Kidney (tissue), 14 donors: ENCODE measurements around the gene APRT. TPM values are rescaled to one million over a fixed set of nuclear protein-coding genes. Genes with fewer than 3 reads are reported as not detected.

Experiments
- DNase-seq, 5 donors: peaks; one replicate each; pipeline ENCODE4 v3.0.0-alpha.2; 2013 to 2020
- FAIRE-seq: peaks from 2 replicates; lab custom pipeline; 2012; peaks lifted over from hg19 to GRCh38; lab: Jason Lieb, UNC
- H3K27ac ChIP-seq, 2 donors: one replicate each; pipeline ENCODE4 v1.7.0; 2013; ENCODE audit warnings: low read depth in 2 of 2, low read length in 2 of 2, inconsistent platforms in 1 of 2
- H3K27me3 ChIP-seq: one replicate; pipeline ENCODE4 v1.7.1; 2013; ENCODE audit warnings: low read length, inconsistent platforms; ENCODE audit not compliant: control insufficient read depth, insufficient read depth
- H3K36me3 ChIP-seq, 3 donors: one replicate each; pipeline versions ENCODE4 v1.7.0 to v1.7.1; 2013; ENCODE audit warnings: low read length in 3 of 3, control low read depth in 1 of 3, inconsistent platforms in 1 of 3; ENCODE audit not compliant: insufficient read depth in 3 of 3, control insufficient read depth in 2 of 3
- H3K4me1 ChIP-seq, 3 donors: one replicate each; pipeline versions ENCODE4 v1.7.0 to v1.7.1; 2013; ENCODE audit warnings: low read length in 3 of 3, inconsistent platforms in 1 of 3, low read depth in 1 of 3; ENCODE audit not compliant: control insufficient read depth in 2 of 3, insufficient read depth in 2 of 3
- H3K4me3 ChIP-seq, 3 donors: one replicate each; pipeline versions ENCODE4 v1.7.0 to v1.8.1; 2013; ENCODE audit warnings: low read length in 3 of 3, control low read depth in 1 of 3, inconsistent platforms in 1 of 3
- H3K9ac ChIP-seq, 3 donors: one replicate each; pipeline versions ENCODE4 v1.7.0 to v1.7.1; 2013; ENCODE audit warnings: low read length in 3 of 3, control low read depth in 1 of 3, inconsistent platforms in 1 of 3
- H3K9me3 ChIP-seq, 3 donors: one replicate each; pipeline versions ENCODE4 v1.7.0 to v1.7.1; 2013; ENCODE audit warnings: low read length in 3 of 3, control low read depth in 1 of 3, inconsistent platforms in 1 of 3; ENCODE audit not compliant: control insufficient read depth in 2 of 3, insufficient read depth in 1 of 3
- intact Hi-C: fragments of 100-400 bp; cut with DNase I; formaldehyde crosslinking; loops from one replicate; pipeline ENCODE4 v1.11.1; 2022
- polyA plus RNA-seq: library from polyadenylated mRNA; stranded (reverse); fragments of 350-450 nt; fragmentation: Illumina TruSeq; extraction: RNeasy Lipid Tissue Mini Kit (QIAGEN cat#74804); gene quantifications from one replicate; pipeline ENCODE4 v1.2.3, GENCODE V29; 2014; ENCODE audit warnings: low read depth, low replicate concordance; ENCODE audit not compliant: insufficient read depth
- total RNA-seq: library from RNA; stranded (reverse); fragmentation: NEBNext Ultra II Directional; extraction: Animal tissue kit (Norgen Biotek cat#: 25700); gene quantifications from one replicate; pipeline ENCODE4 v1.2.1, GENCODE V29; 2021
- TF ChIP-seq, protein P1 (sequence below): IDR thresholded peaks from 3 replicates; pipeline ENCODE4 v1.5.1; 2012; ENCODE audit warnings: mild to moderate bottlenecking, moderate library complexity, borderline replicate concordance; ENCODE audit not compliant: insufficient read depth; ENCODE audit errors: extremely low read depth
- donor health status: control.
- donor health status: control.
- donor health status: control.
- donor health status: control.
- donor health status: control.
- donor health status: DM: yes; HTN: yes; CAD: no.
- donor health status: Normal renal cell carcinoma (clear cell type).

Gene APRT
- total and polyA plus RNA-seq, 2 donors from 2014 or later = 105 to 204 TPM

DNA sequence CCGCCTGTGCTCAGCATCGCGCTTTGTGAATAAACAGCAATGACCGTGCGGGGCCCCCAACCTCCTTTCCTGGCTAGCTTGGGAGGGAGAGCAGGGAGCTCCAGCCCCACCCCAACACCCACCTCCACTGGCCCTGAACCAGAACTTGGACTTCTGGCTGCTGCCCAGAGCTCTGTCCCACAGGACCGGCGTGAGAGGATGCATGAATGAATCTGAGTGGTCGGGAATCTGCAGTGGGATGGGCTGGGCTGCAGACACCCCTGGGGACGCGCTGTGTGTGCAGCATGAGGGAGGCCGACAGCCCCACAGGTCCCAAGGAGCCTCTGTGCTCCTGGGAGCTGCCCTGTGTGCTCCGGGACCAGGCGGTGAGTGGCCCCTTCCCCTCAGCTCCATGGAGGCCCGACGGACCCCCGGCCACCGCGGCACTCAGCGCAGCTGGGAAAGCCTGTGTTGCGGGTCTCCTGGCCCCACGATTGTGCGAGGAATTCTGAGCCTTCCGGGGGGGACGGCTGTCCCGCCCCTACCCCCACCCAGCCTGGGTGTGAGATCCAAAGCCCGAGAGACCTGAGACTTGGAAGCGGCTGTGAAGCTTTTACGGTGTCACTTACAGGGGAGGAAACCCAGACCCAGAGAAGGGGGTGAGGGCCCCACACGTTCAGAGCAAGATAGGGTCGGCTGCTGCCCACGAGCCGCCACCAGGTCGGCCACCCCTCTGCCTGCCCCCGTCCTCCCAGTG is 32.2 kb downstream of the APRT start:
- H3K9me3 ChIP-seq = no peaks in the 10 kb centered on the region
- no peaks in the 10 kb centered on the region for H3K27me3 ChIP-seq
- H3K36me3 ChIP-seq = no peaks in the 10 kb centered on the region
- DNase-seq (peak in 1 of 5 donors; percentile 50), FAIRE-seq (no peak)
- H3K4me3 ChIP-seq = no peak overlapping the region
- no peak overlapping the region for H3K9ac ChIP-seq
- peaks cover 0 to 29% (median 15%) of the 10 kb centered on the region in 3 donors for H3K4me1 ChIP-seq
- TF ChIP-seq, protein P1, sequence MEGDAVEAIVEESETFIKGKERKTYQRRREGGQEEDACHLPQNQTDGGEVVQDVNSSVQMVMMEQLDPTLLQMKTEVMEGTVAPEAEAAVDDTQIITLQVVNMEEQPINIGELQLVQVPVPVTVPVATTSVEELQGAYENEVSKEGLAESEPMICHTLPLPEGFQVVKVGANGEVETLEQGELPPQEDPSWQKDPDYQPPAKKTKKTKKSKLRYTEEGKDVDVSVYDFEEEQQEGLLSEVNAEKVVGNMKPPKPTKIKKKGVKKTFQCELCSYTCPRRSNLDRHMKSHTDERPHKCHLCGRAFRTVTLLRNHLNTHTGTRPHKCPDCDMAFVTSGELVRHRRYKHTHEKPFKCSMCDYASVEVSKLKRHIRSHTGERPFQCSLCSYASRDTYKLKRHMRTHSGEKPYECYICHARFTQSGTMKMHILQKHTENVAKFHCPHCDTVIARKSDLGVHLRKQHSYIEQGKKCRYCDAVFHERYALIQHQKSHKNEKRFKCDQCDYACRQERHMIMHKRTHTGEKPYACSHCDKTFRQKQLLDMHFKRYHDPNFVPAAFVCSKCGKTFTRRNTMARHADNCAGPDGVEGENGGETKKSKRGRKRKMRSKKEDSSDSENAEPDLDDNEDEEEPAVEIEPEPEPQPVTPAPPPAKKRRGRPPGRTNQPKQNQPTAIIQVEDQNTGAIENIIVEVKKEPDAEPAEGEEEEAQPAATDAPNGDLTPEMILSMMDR = no peak
- intact Hi-C loops = loop anchor here (5.0 kb wide), 1 partner anchor 42 kb away; no protein-coding TSS in a partner anchor
- no peak overlapping the region for H3K27ac ChIP-seq

DNA sequence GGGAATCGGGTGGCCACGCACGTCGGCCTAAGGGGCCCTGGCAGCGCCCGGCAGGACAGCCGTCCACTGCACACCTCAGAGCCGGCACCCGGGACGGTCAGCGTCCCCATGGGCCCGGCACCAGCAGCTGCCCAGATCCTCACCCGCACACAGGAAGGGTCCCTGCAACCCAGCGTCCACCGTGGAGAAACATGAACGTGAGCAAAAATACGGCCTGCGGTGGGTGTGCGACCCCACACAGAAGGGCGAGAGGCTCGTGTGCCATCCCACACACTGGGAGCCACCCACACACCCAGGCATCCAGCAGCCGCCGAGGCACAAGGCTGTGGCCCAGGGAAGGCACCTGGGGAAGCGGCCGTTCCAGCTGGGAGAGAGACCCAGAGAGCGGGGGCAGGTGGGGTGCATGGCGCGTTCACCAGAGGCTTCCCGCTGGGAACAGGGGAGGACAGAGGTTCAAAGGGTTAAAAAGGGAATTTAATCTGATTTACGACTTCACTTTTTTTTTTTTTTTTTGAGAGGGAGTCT is 33.1 kb downstream of the APRT start:
- FAIRE-seq = no peak
- TF ChIP-seq, protein P1 = no peak
- DNase-seq = peak in 2 of 5 donors; percentile 33 to 50
- Histone ChIP-seq H3K4me3 (no peak overlapping the region), H3K9ac (no peak overlapping the region), H3K4me1 (peaks cover 0 to 33% (median 15%) of the 10 kb centered on the region in 3 donors), H3K27ac (no peak overlapping the region), H3K27me3 (no peaks in the 10 kb centered on the region), H3K36me3 (no peaks in the 10 kb centered on the region), H3K9me3 (no peaks in the 10 kb centered on the region)
- intact Hi-C loops = no loop called here

DNA sequence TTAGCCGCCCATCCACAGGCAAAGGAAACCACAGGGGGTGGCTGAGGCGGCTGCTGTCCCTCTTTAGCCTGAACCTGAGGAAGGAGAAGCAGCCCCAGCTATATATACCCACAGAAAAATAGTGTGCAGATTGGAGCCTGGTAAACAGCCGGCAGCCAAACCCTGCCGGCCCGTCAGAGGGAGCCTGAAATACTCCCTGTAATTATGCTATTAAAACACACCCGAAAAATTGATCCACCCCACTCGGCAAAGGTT is 33.5 kb downstream of the APRT start:
- TF ChIP-seq, protein P1 = no peak
- no peaks in the 10 kb centered on the region for H3K27me3 ChIP-seq
- no peak overlapping the region for H3K4me3 ChIP-seq
- H3K27ac ChIP-seq = no peak overlapping the region
- intact Hi-C loops = no loop called here
- H3K4me1 ChIP-seq = peaks cover 0 to 35% (median 15%) of the 10 kb centered on the region in 3 donors
- H3K9ac ChIP-seq = no peak overlapping the region
- no peaks in the 10 kb centered on the region for H3K9me3 ChIP-seq
- DNase-seq = no peak
- no peaks in the 10 kb centered on the region for H3K36me3 ChIP-seq
- FAIRE-seq = no peak
